Measurements from ENCODE around the gene GNPDA1.

DNA sequence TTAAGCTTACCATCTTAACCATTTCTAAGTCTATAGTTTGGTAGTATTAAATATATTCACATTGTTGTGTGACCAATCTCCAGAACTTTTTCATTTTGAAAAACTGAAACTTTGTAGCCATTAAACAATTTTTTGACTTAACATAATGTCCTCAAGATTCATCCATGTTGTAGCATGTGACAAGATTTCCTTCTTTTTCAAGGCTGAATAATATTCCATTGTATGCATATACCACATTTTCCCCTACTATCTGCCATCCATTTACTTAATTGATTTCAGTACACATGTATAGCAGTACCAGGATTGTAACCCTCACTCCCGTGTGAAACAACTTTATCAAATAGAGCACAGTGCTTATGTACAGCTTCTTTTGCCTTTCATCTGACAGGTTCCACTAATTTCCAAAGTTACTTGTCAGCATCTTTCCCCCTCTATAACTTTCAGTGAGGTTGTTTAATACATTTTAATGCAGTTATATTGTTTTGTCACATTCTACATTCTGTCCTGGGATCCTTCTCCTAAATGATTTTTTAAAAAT lies 7.4 kb upstream of the GNPDA1 start:
- no peak for TF ChIP-seq SIN3A (IDR thresholded peaks at IDR 0.05; ENCODE audit: borderline replicate concordance, insufficient read depth, low read length)
- TF ChIP-seq POLR2AphosphoS5 (IDR thresholded peaks at IDR 0.05; ENCODE audit: low read depth, low read length): no peak
- no peak for TF ChIP-seq TAF1 (IDR thresholded peaks at IDR 0.05; ENCODE audit: borderline replicate concordance, insufficient read depth, low read length)
- TF ChIP-seq, protein P1, sequence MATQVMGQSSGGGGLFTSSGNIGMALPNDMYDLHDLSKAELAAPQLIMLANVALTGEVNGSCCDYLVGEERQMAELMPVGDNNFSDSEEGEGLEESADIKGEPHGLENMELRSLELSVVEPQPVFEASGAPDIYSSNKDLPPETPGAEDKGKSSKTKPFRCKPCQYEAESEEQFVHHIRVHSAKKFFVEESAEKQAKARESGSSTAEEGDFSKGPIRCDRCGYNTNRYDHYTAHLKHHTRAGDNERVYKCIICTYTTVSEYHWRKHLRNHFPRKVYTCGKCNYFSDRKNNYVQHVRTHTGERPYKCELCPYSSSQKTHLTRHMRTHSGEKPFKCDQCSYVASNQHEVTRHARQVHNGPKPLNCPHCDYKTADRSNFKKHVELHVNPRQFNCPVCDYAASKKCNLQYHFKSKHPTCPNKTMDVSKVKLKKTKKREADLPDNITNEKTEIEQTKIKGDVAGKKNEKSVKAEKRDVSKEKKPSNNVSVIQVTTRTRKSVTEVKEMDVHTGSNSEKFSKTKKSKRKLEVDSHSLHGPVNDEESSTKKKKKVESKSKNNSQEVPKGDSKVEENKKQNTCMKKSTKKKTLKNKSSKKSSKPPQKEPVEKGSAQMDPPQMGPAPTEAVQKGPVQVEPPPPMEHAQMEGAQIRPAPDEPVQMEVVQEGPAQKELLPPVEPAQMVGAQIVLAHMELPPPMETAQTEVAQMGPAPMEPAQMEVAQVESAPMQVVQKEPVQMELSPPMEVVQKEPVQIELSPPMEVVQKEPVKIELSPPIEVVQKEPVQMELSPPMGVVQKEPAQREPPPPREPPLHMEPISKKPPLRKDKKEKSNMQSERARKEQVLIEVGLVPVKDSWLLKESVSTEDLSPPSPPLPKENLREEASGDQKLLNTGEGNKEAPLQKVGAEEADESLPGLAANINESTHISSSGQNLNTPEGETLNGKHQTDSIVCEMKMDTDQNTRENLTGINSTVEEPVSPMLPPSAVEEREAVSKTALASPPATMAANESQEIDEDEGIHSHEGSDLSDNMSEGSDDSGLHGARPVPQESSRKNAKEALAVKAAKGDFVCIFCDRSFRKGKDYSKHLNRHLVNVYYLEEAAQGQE (IDR thresholded peaks at IDR 0.05; ENCODE audit: insufficient read depth in 1 of 2, low read depth in 2 of 2, low read length in 2 of 2): no peak
- TF ChIP-seq FOXP2 (optimal IDR thresholded peaks at IDR 0.05; ENCODE audit: borderline replicate concordance, extremely low read depth, extremely low read length, insufficient read depth): no peak

All from PFSK-1 (cell line).